PC-3 (cell line): ENCODE data around the gene TXNDC16. TPM values are rescaled to one million over a fixed set of nuclear protein-coding genes. Genes with fewer than 3 reads are reported as not detected.

Source experiments
- ATAC-seq: fragments of 200-7000 bp; cut with Tn5 transposase; 2 replicates; pipeline ENCODE4 v1.9.1; 2020; ENCODE audit warnings: mild to moderate bottlenecking, moderate library complexity
- BruUV-seq: library from RNA; stranded (reverse); fragments of 400-500 nt; replicated peaks from 2 replicates; lab custom pipeline; 2021; lab: Mats Ljungman, UMichigan
- CTCF ChIA-PET: fragments of 300-600 bp; sonication (Branson Sonifier 250); formaldehyde crosslinking; loops from one replicate; lab custom pipeline; 2022; ENCODE audit warnings: antibody characterized with exemption; lab: Charles Lee
- POLR2A ChIA-PET: fragments of 300-600 bp; sonication (Branson Sonifier 250); formaldehyde crosslinking; loops from one replicate; lab custom pipeline; 2022; ENCODE audit warnings: antibody characterized with exemption; ENCODE audit not compliant: unreplicated experiment; lab: Charles Lee
- DNase-seq: peaks from one replicate; pipeline ENCODE4 v3.0.0-alpha.2; 2015
- H2AFZ ChIP-seq: fragments of 300-600 bp; sonication (generic); 2 replicates; pipeline ENCODE4 v1.6.0; 2016; ENCODE audit warnings: antibody characterized with exemption, low read length
- H3F3A ChIP-seq: fragments of 300-600 bp; sonication (generic); one replicate; pipeline ENCODE4 v1.6.0; 2017; ENCODE audit warnings: antibody characterized with exemption, low read length, control low read depth, mild to moderate bottlenecking; ENCODE audit not compliant: unreplicated experiment
- H3K27ac ChIP-seq: fragments of 300-600 bp; sonication (generic); 2 replicates; pipeline ENCODE4 v1.5.1; 2016; ENCODE audit warnings: mild to moderate bottlenecking, low read length
- H3K27me3 ChIP-seq: fragments of 300-600 bp; sonication (generic); 2 replicates; pipeline ENCODE4 v1.6.1; 2016; ENCODE audit warnings: low read length, mixed read lengths
- H3K36me3 ChIP-seq: fragments of 300-600 bp; sonication (generic); 2 replicates; pipeline ENCODE4 v1.6.1; 2016; ENCODE audit warnings: low read depth, mixed run types, low read length, mixed read lengths
- H3K4me1 ChIP-seq: fragments of 300-600 bp; sonication (generic); 2 replicates; pipeline ENCODE4 v1.5.1; 2016; ENCODE audit warnings: low read length; ENCODE audit not compliant: insufficient read depth
- H3K4me2 ChIP-seq: fragments of 300-600 bp; sonication (generic); 2 replicates; pipeline ENCODE4 v1.6.0; 2016; ENCODE audit warnings: low read length
- H3K4me3 ChIP-seq: fragments of 300-600 bp; sonication (generic); 2 replicates; pipeline ENCODE4 v1.5.1; 2016; ENCODE audit warnings: mild to moderate bottlenecking, low read length, mixed read lengths
- H3K79me2 ChIP-seq: fragments of 300-600 bp; sonication (generic); 2 replicates; pipeline ENCODE4 v1.6.1; 2017; ENCODE audit warnings: low read length, mixed read lengths
- H3K9ac ChIP-seq: fragments of 300-600 bp; sonication (generic); 2 replicates; pipeline ENCODE4 v1.6.0; 2016; ENCODE audit warnings: mild to moderate bottlenecking, low read length
- H3K9me2 ChIP-seq: fragments of 300-600 bp; sonication (generic); replicated peaks from 2 replicates; pipeline ENCODE4 v1.6.1; 2016; ENCODE audit warnings: mixed run types, low read length, mixed read lengths
- H3K9me3 ChIP-seq: fragments of 300-600 bp; sonication (generic); 2 replicates; pipeline ENCODE4 v1.6.1; 2016; ENCODE audit warnings: low read length, mixed read lengths
- H4K20me1 ChIP-seq: fragments of 300-600 bp; sonication (generic); 2 replicates; pipeline ENCODE4 v1.6.1; 2016; ENCODE audit warnings: low read length, mixed read lengths
- EZH2 ChIP-seq: fragments of 300-600 bp; sonication (generic); IDR thresholded peaks from one replicate; pipeline ENCODE4 v1.6.1; 2017; ENCODE audit warnings: antibody characterized with exemption, mild to moderate bottlenecking, low read length; ENCODE audit not compliant: unreplicated experiment
- EZH2phosphoT487 ChIP-seq: fragments of 300-600 bp; sonication (generic); IDR thresholded peaks from 2 replicates; pipeline ENCODE4 v1.6.1; 2018; ENCODE audit warnings: mild to moderate bottlenecking, antibody characterized with exemption, low read length, borderline replicate concordance
- intact Hi-C: fragments of 100-400 bp; cut with micrococcal nuclease; formaldehyde crosslinking; loops from 2 replicates; pipeline ENCODE4 v1.9.0; 2023
- total RNA-seq: library from RNA; depleted of rRNA; stranded (reverse); fragments of >200 nt; gene quantifications from 2 replicates; pipeline ENCODE4 v1.2.3, GENCODE V29; 2014
- TF ChIP-seq, protein P1 (sequence below): fragments of 300-600 bp; sonication (generic); conservative IDR thresholded peaks from 2 replicates; pipeline ENCODE4 v1.5.1; 2017; ENCODE audit warnings: antibody characterized with exemption, low read depth, mild to moderate bottlenecking, low read length

The TXNDC16 gene
- total RNA-seq, 1 experiment from 2014 or later: 4.0 TPM

- Histone ChIP-seq H3K27me3 (no peaks in the 10 kb centered on the region), H3F3A (no peaks in the 10 kb centered on the region), H3K4me2 (peak overlapping the region; percentile 97), H3K4me1 (peaks cover 20% of the 10 kb centered on the region), H4K20me1 (no peaks in the 10 kb centered on the region), H3K9me3 (no peaks in the 10 kb centered on the region), H3K79me2 (peaks cover 13% of the 10 kb centered on the region), H3K9me2 (no peaks in the 10 kb centered on the region), H2AFZ (peak overlapping the region; percentile 95), H3K27ac (peak overlapping the region; percentile 10; the same call in 1 of the 2 replicates), H3K4me3 (peak overlapping the region; percentile 87), H3K9ac (peak overlapping the region; percentile 75), H3K36me3 (no peaks in the 10 kb centered on the region)
- intact Hi-C loops: loop anchor here (1.0 to 10.0 kb wide), 8 partner anchors 71 to 753 kb away; partner anchors contain the start of genes FERMT2 and GNPNAT1
- no peak for TF ChIP-seq EZH2phosphoT487
- TF ChIP-seq, protein P1, sequence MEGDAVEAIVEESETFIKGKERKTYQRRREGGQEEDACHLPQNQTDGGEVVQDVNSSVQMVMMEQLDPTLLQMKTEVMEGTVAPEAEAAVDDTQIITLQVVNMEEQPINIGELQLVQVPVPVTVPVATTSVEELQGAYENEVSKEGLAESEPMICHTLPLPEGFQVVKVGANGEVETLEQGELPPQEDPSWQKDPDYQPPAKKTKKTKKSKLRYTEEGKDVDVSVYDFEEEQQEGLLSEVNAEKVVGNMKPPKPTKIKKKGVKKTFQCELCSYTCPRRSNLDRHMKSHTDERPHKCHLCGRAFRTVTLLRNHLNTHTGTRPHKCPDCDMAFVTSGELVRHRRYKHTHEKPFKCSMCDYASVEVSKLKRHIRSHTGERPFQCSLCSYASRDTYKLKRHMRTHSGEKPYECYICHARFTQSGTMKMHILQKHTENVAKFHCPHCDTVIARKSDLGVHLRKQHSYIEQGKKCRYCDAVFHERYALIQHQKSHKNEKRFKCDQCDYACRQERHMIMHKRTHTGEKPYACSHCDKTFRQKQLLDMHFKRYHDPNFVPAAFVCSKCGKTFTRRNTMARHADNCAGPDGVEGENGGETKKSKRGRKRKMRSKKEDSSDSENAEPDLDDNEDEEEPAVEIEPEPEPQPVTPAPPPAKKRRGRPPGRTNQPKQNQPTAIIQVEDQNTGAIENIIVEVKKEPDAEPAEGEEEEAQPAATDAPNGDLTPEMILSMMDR: peak; percentile 68
- TF ChIP-seq EZH2: no peak
- peak; percentile 48 for DNase-seq
- ATAC-seq: peak; percentile 23
- CTCF ChIA-PET: interaction anchor here (0.5 to 1.0 kb wide), 7 partner anchors 24 to 1796 kb away, joined by 3 to 12 read pairs (median 3); no protein-coding TSS in a partner anchor
- BruUV-seq: no TSS peak
- POLR2A ChIA-PET: interaction anchor here (0.6 to 1.0 kb wide), 3 partner anchors 90 to 475 kb away, joined by 3 to 6 read pairs (median 3); no protein-coding TSS in a partner anchor
These were observed 626 bp downstream of the TXNDC16 start for GRCh38 chr14:52551696-52552062.

GRCh38 chr14:52551205-52551604, 1.1 kb downstream of the TXNDC16 start:
- DNase-seq (no peak), ATAC-seq (no peak)
- Histone ChIP-seq H3F3A (no peaks in the 10 kb centered on the region), H2AFZ (peak overlapping the region; percentile 95), H3K27ac (no peak overlapping the region), H3K79me2 (peaks cover 13% of the 10 kb centered on the region), H3K27me3 (no peaks in the 10 kb centered on the region), H3K4me1 (peaks cover 20% of the 10 kb centered on the region), H3K4me2 (peak overlapping the region; percentile 97), H3K4me3 (peak overlapping the region; percentile 87), H3K36me3 (no peaks in the 10 kb centered on the region), H3K9me2 (no peaks in the 10 kb centered on the region), H3K9me3 (no peaks in the 10 kb centered on the region), H4K20me1 (no peaks in the 10 kb centered on the region), H3K9ac (peak overlapping the region; percentile 75)
- TF ChIP-seq, protein P1: no peak
- TF ChIP-seq EZH2: no peak
- no peak for TF ChIP-seq EZH2phosphoT487
- POLR2A ChIA-PET: interaction anchor here (0.6 kb wide), 1 partner anchor 119 kb away, joined by 6 read pairs; no protein-coding TSS in a partner anchor
- no TSS peak for BruUV-seq
- intact Hi-C loops: loop anchor here (5.0 to 10.0 kb wide), 4 partner anchors 91 to 754 kb away; partner anchors contain the start of gene FERMT2
- CTCF ChIA-PET: interaction anchor here (0.6 to 1.0 kb wide), 4 partner anchors 130 to 601 kb away, joined by 3 to 12 read pairs (median 5); no protein-coding TSS in a partner anchor

DNA sequence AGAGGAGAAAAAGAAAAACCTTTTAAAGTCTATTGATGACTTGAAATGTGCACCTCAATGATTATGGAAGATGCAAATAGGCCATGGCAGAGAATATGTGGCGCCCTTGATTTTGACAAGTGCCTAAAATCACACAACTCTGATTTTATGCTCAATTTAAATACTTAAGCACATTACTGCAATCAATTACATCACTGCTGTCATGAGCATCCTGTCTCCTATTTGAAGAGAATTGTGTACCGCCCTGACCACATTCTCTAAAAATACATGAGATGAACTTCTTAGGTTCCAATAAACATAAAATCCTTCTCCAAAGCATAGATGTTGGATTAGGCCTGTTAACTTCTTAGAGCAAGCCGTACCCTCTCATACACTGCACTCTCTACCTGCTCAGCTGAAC, 1.6 kb downstream of the TXNDC16 start:
- Histone ChIP-seq H3K4me1 (peaks cover 20% of the 10 kb centered on the region), H3K36me3 (no peaks in the 10 kb centered on the region), H3K9me2 (no peaks in the 10 kb centered on the region), H3K9me3 (no peaks in the 10 kb centered on the region), H3K4me3 (peak overlapping the region; percentile 87), H2AFZ (peak overlapping the region; percentile 95), H3K27ac (no peak overlapping the region), H4K20me1 (no peaks in the 10 kb centered on the region), H3F3A (no peaks in the 10 kb centered on the region), H3K9ac (no peak overlapping the region), H3K4me2 (peak overlapping the region; percentile 97), H3K27me3 (no peaks in the 10 kb centered on the region), H3K79me2 (peaks cover 13% of the 10 kb centered on the region)
- ChIA-PET POLR2A (no interaction called here), CTCF (interaction anchor here (0.7 kb wide), 1 partner anchor 602 kb away, joined by 6 read pairs; no protein-coding TSS in a partner anchor)
- no peak for DNase-seq
- ATAC-seq: no peak
- no TSS peak for BruUV-seq
- TF ChIP-seq, protein P1: no peak
- intact Hi-C loops: loop anchor here (5.0 to 10.0 kb wide), 4 partner anchors 92 to 754 kb away; partner anchors contain the start of gene FERMT2
